Activated CD8-positive, alpha-beta memory T cell treated with anti-CD3 and anti-CD28 coated beads, Interleukin-2, amount 50 U/mL, for 48 hours (primary cell): ENCODE data around the gene PIWIL4.
"Not testable (repeated sequence)": the region's sequence is repeated elsewhere in the genome, so short reads cannot be mapped to it uniquely, and the experiment has no call there.

Experiments
- DNase-seq: peaks from one replicate; pipeline ENCODE4 v3.0.0-alpha.2; 2020

The PIWIL4 gene

GRCh38 chr11:94586546-94586945 lies 19.4 kb downstream of the PIWIL4 start:
- no peak for DNase-seq

GRCh38 chr11:94586978-94587377 lies 19.8 kb downstream of the PIWIL4 start:
- no peak for DNase-seq

- DNase-seq, result no peak
Observed at GRCh38 chr11:94588366-94588942, 21.3 kb downstream of the PIWIL4 start.

GRCh38 chr11:94590352-94591041 lies 23.3 kb downstream of the PIWIL4 start:
- no peak for DNase-seq

DNA sequence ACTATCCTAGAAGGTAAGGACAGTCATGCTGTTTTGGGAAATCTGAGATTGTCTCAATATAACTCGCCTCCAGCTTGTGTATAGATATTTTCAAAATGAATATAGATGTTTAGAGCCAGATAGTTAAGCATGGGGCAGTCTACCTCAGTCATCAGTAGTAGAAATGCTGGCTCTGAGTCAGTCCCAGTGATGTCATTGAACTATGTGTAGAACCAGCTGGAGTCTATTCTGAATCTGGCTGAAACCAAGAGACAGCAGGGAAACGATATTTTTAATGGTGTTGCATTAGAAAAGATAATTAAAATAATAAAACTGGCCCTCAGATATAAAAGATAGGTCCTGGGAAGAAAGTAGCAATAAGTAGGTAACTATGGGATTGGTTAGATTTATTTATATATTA lies 25.9 kb downstream of the PIWIL4 start:
- DNase-seq, result no peak

DNA sequence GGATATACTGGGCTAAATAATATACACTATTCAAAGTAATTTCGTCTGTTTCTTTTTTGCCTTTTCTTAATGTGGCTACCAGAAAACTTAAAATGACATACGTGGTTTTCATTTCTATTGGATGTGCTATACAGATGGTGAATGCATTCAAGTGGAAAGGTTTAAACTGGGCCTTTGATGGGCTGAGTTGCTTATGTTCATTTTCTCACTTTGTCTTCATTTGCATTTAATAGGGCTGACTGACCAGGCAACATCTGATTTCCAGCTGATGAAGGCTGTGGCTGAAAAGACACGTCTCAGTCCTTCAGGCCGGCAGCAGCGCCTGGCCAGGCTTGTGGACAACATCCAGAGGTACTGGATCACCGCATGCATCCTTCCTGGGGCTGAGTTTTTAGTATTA lies 27.9 kb downstream of the PIWIL4 start:
- DNase-seq, result no peak

- DNase-seq, result no peak
Observed at GRCh38 chr11:94597896-94598295, 30.7 kb downstream of the PIWIL4 start.

DNA sequence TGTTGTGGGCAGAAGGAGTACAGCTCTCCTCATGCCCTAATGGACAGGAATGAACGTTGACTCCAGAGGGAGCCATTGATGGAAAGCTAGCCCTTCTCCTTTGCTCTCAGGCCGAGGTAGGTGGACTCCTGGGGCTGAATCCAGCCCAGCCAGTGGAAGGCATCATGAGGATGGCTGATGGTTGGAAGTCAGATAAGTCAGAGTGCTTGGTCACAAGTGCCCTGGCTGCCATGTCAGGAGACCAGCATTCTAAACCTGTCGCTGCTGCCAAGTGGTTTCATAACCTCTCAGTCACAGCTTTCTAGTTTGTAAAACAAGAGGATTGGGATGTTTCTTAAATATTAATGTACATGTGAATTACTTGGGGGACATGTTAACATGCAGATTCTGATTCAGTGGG lies 32.3 kb downstream of the PIWIL4 start:
- no peak for DNase-seq

- no peak for DNase-seq
Observed at GRCh38 chr11:94602430-94603372, 35.5 kb downstream of the PIWIL4 start.

- no peak for DNase-seq
Observed at GRCh38 chr11:94603587-94603986, 36.4 kb downstream of the PIWIL4 start.

- DNase-seq, result no peak
Observed at GRCh38 chr11:94604482-94604881, 37.3 kb downstream of the PIWIL4 start.

DNA sequence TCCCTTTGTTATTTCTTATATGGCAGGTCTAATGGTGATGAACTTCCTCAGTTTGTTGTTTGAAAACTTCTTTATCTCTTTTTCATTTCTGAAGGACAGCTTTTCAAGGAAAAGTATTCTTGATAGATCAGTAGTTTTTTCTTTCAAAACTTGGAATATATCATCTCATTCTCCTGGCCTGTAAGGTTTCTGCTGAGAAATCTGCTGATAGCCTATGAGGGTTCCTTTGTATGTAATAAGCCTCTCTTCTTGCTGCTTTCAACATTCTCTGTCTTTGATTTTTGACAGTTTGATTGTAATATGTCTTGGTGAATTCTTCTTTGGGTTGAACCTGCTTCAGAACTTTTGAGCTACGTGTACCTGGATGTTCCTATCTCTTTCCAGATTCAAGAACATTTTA lies 46.0 kb downstream of the PIWIL4 start:
- DNase-seq, result no peak

- no peak for DNase-seq
Observed at GRCh38 chr11:94623120-94623735, 56.1 kb downstream of the PIWIL4 start.

GRCh38 chr11:94625422-94625821 lies 58.3 kb downstream of the PIWIL4 start:
- DNase-seq, result not testable (repeated sequence)

GRCh38 chr11:94627003-94627560 lies 59.9 kb downstream of the PIWIL4 start:
- DNase-seq, result not testable (repeated sequence)

GRCh38 chr11:94629741-94630140 lies 62.6 kb downstream of the PIWIL4 start:
- DNase-seq, result no peak

DNA sequence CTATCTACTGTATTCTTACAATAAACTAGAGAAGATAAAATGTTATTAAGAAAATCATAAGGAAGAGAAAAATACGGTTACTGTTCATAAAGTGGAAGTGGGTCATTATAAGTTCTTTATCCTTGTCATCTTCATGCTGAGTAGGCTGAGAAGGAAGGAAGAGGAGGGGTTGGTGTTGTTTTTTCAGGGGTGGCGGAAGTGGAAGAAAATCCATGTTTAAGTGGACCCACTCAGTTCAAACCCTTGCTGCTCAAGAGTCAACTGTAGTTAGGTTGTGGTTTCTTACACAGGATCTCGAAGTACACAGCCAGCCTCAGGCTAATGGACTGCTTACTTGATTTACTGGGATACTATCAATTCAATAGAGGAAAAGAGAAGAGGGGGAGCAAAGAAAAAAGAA lies 63.1 kb downstream of the PIWIL4 start:
- DNase-seq, result no peak

DNA sequence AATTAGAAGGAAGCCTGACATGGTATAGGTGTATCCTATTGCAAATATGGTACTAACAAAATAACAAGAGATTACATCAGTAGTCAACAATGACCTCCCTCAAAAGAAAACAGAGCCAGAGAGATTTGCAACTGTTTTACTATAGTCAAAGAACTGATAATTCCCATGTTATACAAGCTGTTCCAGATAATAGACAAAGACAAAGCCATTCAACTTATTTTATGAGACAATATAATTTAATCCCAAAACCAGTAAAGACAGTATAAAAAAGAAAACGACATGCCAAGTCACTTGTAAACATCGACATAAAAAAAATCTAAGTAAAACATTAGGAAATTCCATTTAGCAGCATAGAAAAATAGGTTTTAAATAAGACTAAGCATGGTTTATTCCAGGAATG lies 65.2 kb downstream of the PIWIL4 start:
- no peak for DNase-seq

DNA sequence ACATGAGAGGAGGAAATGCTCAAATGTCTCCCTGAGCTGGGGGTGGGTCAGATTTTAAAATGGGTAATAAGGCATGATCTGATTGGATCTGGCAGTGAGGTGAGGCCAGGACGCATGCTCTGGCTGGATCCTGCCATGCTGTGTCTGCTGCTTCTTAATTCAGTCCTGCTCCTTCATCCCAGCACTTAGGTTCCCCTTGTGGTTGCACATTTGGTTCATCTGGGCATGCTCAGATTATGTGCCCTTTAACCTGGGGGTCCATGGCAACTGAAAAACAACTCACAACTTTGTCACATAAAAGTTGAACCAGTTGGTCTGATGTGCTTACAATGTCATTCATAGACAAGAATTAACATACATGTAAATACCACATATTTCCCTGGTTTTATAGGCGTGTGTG lies 67.9 kb downstream of the PIWIL4 start:
- no peak for DNase-seq

DNA sequence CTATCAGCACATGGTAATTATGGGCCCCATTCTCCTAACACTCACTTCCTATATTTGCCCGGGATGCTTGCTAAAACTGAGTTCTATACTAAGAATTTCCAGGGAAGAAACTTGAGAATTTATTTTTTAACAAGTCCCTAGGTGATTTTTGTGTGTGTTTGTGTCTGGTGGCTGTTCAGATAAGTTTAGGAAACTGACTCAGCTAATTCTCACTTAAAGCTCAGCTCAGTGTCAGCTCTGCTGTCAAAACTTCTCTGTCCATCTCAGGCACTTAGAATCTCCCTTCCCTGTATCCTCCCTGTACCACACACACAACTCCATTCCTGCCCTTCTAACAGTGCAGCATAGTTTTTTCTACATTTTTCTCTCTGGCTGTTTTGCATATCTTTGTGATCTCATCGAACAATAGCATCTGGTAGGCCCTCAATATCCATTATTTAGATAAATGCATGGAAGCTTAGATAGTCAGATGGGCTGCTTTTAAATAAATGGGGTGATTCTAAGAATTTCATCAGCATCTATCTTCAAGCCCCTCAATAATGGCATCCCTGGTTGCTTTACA lies 69.3 kb downstream of the PIWIL4 start:
- DNase-seq, result no peak

- no peak for DNase-seq
Observed at GRCh38 chr11:94638301-94638901, 71.2 kb downstream of the PIWIL4 start.

DNA sequence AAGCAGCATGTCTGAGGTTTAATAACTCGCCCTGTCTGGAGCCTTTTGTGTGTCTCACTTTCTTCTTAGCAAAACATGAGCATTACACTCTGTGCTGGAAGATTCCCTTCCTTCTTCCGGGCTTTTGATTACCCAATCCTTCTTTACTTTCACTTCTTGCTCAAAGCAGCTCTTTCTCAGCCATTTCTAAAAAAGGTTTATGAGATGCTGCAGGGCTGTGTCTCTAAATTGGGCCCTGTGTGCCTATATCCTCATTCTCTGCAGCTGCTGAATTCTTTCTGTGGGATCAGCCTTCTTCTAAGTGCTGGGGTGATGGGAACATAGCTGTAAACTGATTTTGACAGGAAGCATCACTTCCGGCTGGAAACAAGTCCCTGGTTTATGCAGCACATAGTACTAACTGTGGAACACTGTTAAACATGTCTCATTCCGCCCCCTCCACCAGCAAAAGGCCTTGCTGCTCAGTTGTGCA lies 71.8 kb downstream of the PIWIL4 start:
- DNase-seq, result no peak
